HepG2 (cell line): ENCODE results near the gene SSX2IP. TPM values are rescaled to one million over a fixed set of nuclear protein-coding genes. Genes with fewer than 3 reads are reported as not detected.

ENCODE experiments used
- AHR ChIP-seq: IDR thresholded peaks from 2 replicates; pipeline ENCODE4 v1.6.1; 2018; ENCODE audit warnings: missing genetic modification reagents, missing compliant biosample characterization
- CBX2 ChIP-seq, 2 experiments: fragments of 200-600 bp in 1 of 2; sonication (generic); formaldehyde crosslinking in 1 of 2; IDR thresholded peaks; 2 replicates each; pipeline versions ENCODE4 v1.7.0 to v1.8.1; 2018 to 2022; ENCODE audit warnings: low read depth in 2 of 2, low read length in 1 of 2, mild to moderate bottlenecking in 1 of 2, missing genetic modification reagents in 1 of 2
- CHD2 ChIP-seq: IDR thresholded peaks from 2 replicates; pipeline ENCODE4 v1.6.1; 2011; ENCODE audit warnings: low read depth, low read length, improper control_type of control experiment
- FOXA1 ChIP-seq, 2 experiments: fragments of 450-650 bp in 1 of 2; sonication (generic) in 1 of 2; formaldehyde crosslinking in 1 of 2; IDR thresholded peaks; 2 replicates each; pipeline versions ENCODE4 v1.4.0 to v1.6.1; 2016 to 2020; ENCODE audit warnings: missing genetic modification reagents in 1 of 2
- FOXC1 ChIP-seq: sonication (generic); formaldehyde crosslinking; IDR thresholded peaks from 2 replicates; pipeline ENCODE4 v1.8.0; 2022; ENCODE audit warnings: mild to moderate bottlenecking, missing genetic modification reagents, borderline replicate concordance
- IRF2 ChIP-seq: IDR thresholded peaks from 2 replicates; pipeline ENCODE4 v1.6.1; 2018; ENCODE audit warnings: missing genetic modification reagents, missing compliant biosample characterization
- MXI1 ChIP-seq: IDR thresholded peaks from 3 replicates; pipeline ENCODE4 v1.6.1; 2012; ENCODE audit warnings: low read depth, low read length, inconsistent platforms, borderline replicate concordance
- PHF8 ChIP-seq: sonication (generic); formaldehyde crosslinking; IDR thresholded peaks from 2 replicates; pipeline ENCODE4 v1.5.0; 2020; ENCODE audit warnings: missing genetic modification reagents
- SAFB2 ChIP-seq: sonication (generic); formaldehyde crosslinking; IDR thresholded peaks from 2 replicates; pipeline ENCODE4 v1.5.1; 2020; ENCODE audit warnings: missing genetic modification reagents, low read depth, mild to moderate bottlenecking, borderline replicate concordance
- SMARCE1 ChIP-seq: fragments of 450-650 bp; IDR thresholded peaks from 2 replicates; pipeline ENCODE4 v1.6.1; 2017; ENCODE audit warnings: borderline replicate concordance
- SMC3 ChIP-seq: IDR thresholded peaks from 2 replicates; pipeline ENCODE4 v1.6.1; 2011; ENCODE audit warnings: low read length, improper control_type of control experiment
- TAF1 ChIP-seq: sonication (generic); formaldehyde crosslinking; IDR thresholded peaks from 2 replicates; pipeline ENCODE4 v1.4.0; 2020; ENCODE audit warnings: missing genetic modification reagents
- TBP ChIP-seq: sonication (generic); formaldehyde crosslinking; IDR thresholded peaks from 2 replicates; pipeline ENCODE4 v1.5.0; 2020; ENCODE audit warnings: missing genetic modification reagents
- ZNF121 ChIP-seq: sonication (generic); formaldehyde crosslinking; IDR thresholded peaks from 2 replicates; pipeline ENCODE4 v1.5.0; 2020; ENCODE audit warnings: mild to moderate bottlenecking, missing genetic modification reagents
- ZNF674 ChIP-seq: sonication (generic); formaldehyde crosslinking; IDR thresholded peaks from 2 replicates; pipeline ENCODE4 v1.5.0; 2020; ENCODE audit warnings: low read depth, mild to moderate bottlenecking, missing genetic modification reagents
- ZNF781 ChIP-seq: sonication (generic); formaldehyde crosslinking; IDR thresholded peaks from 2 replicates; pipeline ENCODE4 v1.5.1; 2020; ENCODE audit warnings: borderline replicate concordance, mild to moderate bottlenecking, missing genetic modification reagents; ENCODE audit errors: not compliant biosample characterization
- ZSCAN21 ChIP-seq: sonication (generic); formaldehyde crosslinking; IDR thresholded peaks from 2 replicates; pipeline ENCODE4 v1.8.0; 2022; ENCODE audit warnings: mild to moderate bottlenecking, missing genetic modification reagents, moderate library complexity, borderline replicate concordance
- polyA plus RNA-seq, 8 experiments: library from polyadenylated mRNA; depleted of rRNA in 3 of 8; stranded (reverse) in 7 of 8; unstranded in 1 of 8; fragments of >200 nt; fragmentation: Illumina TruSeq in 4 of 8; extraction: Trizol in 4 of 8; gene quantifications; 2 replicates each; pipeline versions ENCODE4 v1.2.1 to v1.2.3, GENCODE V29; 2011 to 2016; ENCODE audit warnings: low read depth in 4 of 8, missing spikeins in 1 of 8, mixed read lengths in 1 of 8; ENCODE audit not compliant: insufficient read depth in 1 of 8
- total RNA-seq, 5 experiments: library from RNA; depleted of rRNA; stranded (reverse); fragments of >200 nt; fragmentation: Illumina TruSeq; extraction: Trizol; gene quantifications; 2 replicates each; pipeline ENCODE4 v1.2.3, GENCODE V29; 2016; ENCODE audit warnings: low read depth in 1 of 5
- TF ChIP-seq, protein P1 (sequence below), 2 experiments: sonication (generic) in 1 of 2; formaldehyde crosslinking in 1 of 2; IDR thresholded peaks; 2 replicates each; pipeline versions ENCODE4 v1.4.0 to v1.6.1; 2018 to 2020; ENCODE audit warnings: missing genetic modification reagents in 2 of 2, borderline replicate concordance in 1 of 2, low read depth in 1 of 2, mild to moderate bottlenecking in 1 of 2, missing biosample characterization in 1 of 2
- TF ChIP-seq, protein P2 (sequence below): IDR thresholded peaks from 2 replicates; pipeline ENCODE4 v1.6.1; 2016; ENCODE audit warnings: missing biosample characterization, missing genetic modification reagents, low read depth
- TF ChIP-seq, protein P3 (sequence below): sonication (generic); formaldehyde crosslinking; IDR thresholded peaks from 2 replicates; pipeline ENCODE4 v1.5.0; 2020; ENCODE audit warnings: missing genetic modification reagents
- TF ChIP-seq, protein P4 (sequence below), 2 experiments: sonication (generic) in 1 of 2; formaldehyde crosslinking in 1 of 2; IDR thresholded peaks; 2 replicates each; pipeline versions ENCODE4 v1.5.1 to v1.6.1; 2011 to 2020; ENCODE audit warnings: borderline replicate concordance in 1 of 2, low read depth in 1 of 2, low read length in 1 of 2, mild to moderate bottlenecking in 1 of 2, missing genetic modification reagents in 1 of 2, moderate library complexity in 1 of 2

SSX2IP gene
- total and polyA plus RNA-seq, 2 of the 13 experiments (the other 11 are each of a cell fraction or from before 2014, with no cell fraction given) = 2.7 to 23.7 TPM

DNA sequence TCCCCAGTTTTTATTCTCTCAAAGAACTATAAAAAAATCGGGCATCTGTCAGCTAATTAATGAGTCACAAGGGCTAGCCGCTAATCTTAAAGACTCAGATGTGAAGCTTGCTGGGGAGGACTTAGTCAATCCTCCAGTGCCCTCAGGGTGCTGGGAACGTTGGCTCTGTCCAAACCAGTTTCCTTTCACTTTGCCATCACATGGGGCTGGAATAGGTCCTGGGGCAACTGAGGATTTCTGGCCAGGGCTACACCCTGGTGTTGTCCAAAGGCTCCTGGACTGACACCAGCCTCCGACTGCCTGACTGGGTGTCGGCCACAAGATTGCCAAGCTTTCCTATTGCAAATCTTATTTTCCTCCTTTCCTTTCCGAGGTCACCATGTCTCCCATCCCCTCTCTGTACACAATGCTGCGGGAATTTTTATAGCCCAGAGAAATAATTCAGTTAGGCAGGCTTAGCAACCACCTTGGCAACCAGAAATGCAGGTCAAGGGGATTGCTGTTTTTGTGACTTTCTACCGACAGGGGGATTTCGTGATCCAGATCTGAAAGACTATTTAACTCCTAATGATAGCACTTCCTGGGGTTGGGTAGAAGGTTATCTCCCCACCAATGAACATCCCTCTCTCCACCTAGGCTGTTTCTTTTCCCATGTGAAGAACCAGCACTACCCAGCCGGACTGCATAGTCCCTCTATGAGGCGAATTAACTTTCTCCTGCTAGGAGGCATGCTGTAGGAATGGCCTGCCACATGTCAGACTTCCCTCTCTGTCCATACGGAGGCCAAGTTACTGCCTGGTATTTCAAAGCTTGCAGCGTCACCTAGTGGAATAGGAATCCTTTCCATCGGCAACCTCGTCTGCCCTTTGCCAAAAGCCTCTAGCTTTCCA, 86.1 kb downstream of the SSX2IP start (continued):
- TF ChIP-seq, protein P1, sequence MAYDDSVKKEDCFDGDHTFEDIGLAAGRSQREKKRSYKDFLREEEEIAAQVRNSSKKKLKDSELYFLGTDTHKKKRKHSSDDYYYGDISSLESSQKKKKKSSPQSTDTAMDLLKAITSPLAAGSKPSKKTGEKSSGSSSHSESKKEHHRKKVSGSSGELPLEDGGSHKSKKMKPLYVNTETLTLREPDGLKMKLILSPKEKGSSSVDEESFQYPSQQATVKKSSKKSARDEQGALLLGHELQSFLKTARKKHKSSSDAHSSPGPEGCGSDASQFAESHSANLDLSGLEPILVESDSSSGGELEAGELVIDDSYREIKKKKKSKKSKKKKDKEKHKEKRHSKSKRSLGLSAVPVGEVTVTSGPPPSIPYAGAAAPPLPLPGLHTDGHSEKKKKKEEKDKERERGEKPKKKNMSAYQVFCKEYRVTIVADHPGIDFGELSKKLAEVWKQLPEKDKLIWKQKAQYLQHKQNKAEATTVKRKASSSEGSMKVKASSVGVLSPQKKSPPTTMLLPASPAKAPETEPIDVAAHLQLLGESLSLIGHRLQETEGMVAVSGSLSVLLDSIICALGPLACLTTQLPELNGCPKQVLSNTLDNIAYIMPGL (CRISPR knock-in tag; IDR thresholded peaks at IDR 0.05; ENCODE audit: borderline replicate concordance in 1 of 2, low read depth in 1 of 2) = peak; percentile 44 to 86; a peak in 1 of 4 replicates
- TF ChIP-seq ZNF121 (CRISPR knock-in tag) = no peak
- peak; percentile 94 for TF ChIP-seq SMC3
- TF ChIP-seq SAFB2 (CRISPR knock-in tag) = no peak
- peak; percentile 36; the same call in 2 of the 3 replicates for TF ChIP-seq MXI1
- TF ChIP-seq ZNF674 (CRISPR knock-in tag) = no peak
- TF ChIP-seq CBX2 (IDR thresholded peaks at IDR 0.05; ENCODE audit: low read depth, low read length) = no peak
- no peak for TF ChIP-seq CBX2 (CRISPR knock-in tag; IDR thresholded peaks at IDR 0.05; ENCODE audit: low read depth)
- TF ChIP-seq AHR (CRISPR knock-in tag) = no peak
- TF ChIP-seq, protein P2, sequence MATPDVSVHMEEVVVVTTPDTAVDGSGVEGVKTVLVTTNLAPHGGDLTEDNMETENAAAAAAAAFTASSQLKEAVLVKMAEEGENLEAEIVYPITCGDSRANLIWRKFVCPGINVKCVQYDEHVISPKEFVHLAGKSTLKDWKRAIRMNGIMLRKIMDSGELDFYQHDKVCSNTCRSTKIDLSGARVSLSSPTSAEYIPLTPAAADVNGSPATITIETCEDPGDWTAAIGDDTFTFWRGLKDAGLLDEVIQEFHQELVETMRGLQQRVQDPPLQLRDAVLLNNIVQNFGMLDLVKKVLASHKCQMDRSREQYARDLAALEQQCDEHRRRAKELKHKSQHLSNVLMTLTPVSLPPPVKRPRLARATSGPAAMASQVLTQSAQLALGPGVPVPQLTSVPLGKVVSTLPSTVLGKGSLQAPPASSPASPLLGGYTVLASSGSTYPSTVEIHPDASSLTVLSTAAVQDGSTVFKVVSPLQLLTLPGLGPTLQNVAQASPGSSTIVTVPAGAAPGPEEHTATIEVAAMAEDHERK (CRISPR knock-in tag) = no peak
- TF ChIP-seq, protein P3, sequence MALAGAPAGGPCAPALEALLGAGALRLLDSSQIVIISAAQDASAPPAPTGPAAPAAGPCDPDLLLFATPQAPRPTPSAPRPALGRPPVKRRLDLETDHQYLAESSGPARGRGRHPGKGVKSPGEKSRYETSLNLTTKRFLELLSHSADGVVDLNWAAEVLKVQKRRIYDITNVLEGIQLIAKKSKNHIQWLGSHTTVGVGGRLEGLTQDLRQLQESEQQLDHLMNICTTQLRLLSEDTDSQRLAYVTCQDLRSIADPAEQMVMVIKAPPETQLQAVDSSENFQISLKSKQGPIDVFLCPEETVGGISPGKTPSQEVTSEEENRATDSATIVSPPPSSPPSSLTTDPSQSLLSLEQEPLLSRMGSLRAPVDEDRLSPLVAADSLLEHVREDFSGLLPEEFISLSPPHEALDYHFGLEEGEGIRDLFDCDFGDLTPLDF (CRISPR knock-in tag) = no peak
- TF ChIP-seq PHF8 (CRISPR knock-in tag) = peak; percentile 24; the same call in 1 of the 2 replicates
- no peak for TF ChIP-seq SMARCE1
- TF ChIP-seq, protein P4, sequence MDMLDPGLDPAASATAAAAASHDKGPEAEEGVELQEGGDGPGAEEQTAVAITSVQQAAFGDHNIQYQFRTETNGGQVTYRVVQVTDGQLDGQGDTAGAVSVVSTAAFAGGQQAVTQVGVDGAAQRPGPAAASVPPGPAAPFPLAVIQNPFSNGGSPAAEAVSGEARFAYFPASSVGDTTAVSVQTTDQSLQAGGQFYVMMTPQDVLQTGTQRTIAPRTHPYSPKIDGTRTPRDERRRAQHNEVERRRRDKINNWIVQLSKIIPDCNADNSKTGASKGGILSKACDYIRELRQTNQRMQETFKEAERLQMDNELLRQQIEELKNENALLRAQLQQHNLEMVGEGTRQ (IDR thresholded peaks at IDR 0.05; ENCODE audit: low read depth, low read length) = no peak
- TF ChIP-seq, protein P4 (CRISPR knock-in tag; IDR thresholded peaks at IDR 0.05; ENCODE audit: borderline replicate concordance) = no peak
- no peak for TF ChIP-seq ZNF781 (CRISPR knock-in tag)
- 0 out of 2 replicates have a peak, but pooled peaks have one; percentile 32 for TF ChIP-seq FOXC1 (CRISPR knock-in tag)
- no peak for TF ChIP-seq TBP (CRISPR knock-in tag)
- TF ChIP-seq ZSCAN21 (CRISPR knock-in tag) = no peak; the same call in 1 of the 2 replicates
- TF ChIP-seq FOXA1 (IDR thresholded peaks at IDR 0.05) = no peak
- TF ChIP-seq FOXA1 (CRISPR knock-in tag; IDR thresholded peaks at IDR 0.05) = no peak
- no peak for TF ChIP-seq CHD2
- TF ChIP-seq IRF2 (CRISPR knock-in tag) = no peak
- TF ChIP-seq TAF1 (CRISPR knock-in tag) = no peak
